A549 (cell line): ENCODE measurements around the gene MAP3K5. TPM values are rescaled to one million over a fixed set of nuclear protein-coding genes. Genes with fewer than 3 reads are reported as not detected.
A peak's percentile ranks its signal among the peaks of the same experiment; 100 is the strongest.

ENCODE experiments used
- ATAC-seq, 2 experiments: fragments of 200-7000 bp in 1 of 2; fragments of >200 bp in 1 of 2; cut with Nextera tagmentation in 1 of 2; cut with Tn5 transposase in 1 of 2; 3 replicates each; pipeline versions ENCODE4 v1.8.0 to v1.9.1; 2018 to 2020; ENCODE audit warnings: mild to moderate bottlenecking in 1 of 2, moderate library complexity in 1 of 2
- CTCF ChIA-PET: fragments of 300-600 bp; sonication (Branson Sonifier 250); formaldehyde crosslinking; extraction: SDS; loops from one replicate; lab custom pipeline; 2021; ENCODE audit warnings: antibody characterized with exemption, inconsistent platforms; lab: Yijun Ruan, JAX
- POLR2A ChIA-PET: fragments of 350-600 bp; formaldehyde crosslinking; extraction: SDS; loops from one replicate; lab custom pipeline; 2021; ENCODE audit warnings: antibody characterized with exemption, inconsistent platforms; lab: Yijun Ruan, JAX
- DNase-seq, 2 experiments: peaks; one replicate each; pipeline versions ENCODE4 v3.0.0 to v3.0.0-alpha.2; 2011 to 2016; ENCODE audit warnings: low read depth in 1 of 2, low spot score in 1 of 2
- FAIRE-seq: peaks from 2 replicates; lab custom pipeline; 2011; peaks lifted over from hg19 to GRCh38; lab: Jason Lieb, UNC
- H3K27ac ChIP-seq, 2 experiments: fragments of >200 bp; sonication (Bioruptor Twin); formaldehyde crosslinking; 3 replicates each; pipeline ENCODE4 v1.5.1; 2016 to 2017
- H3K4me1 ChIP-seq: fragments of >200 bp; sonication (Bioruptor Twin); formaldehyde crosslinking; 3 replicates; pipeline ENCODE4 v1.6.1; 2016
- H3K4me2 ChIP-seq: fragments of >200 bp; sonication (Bioruptor Twin); formaldehyde crosslinking; 3 replicates; pipeline ENCODE4 v1.6.1; 2016
- H3K4me3 ChIP-seq: fragments of >200 bp; sonication (Bioruptor Twin); formaldehyde crosslinking; 3 replicates; pipeline ENCODE4 v1.5.1; 2016
- H3K9me3 ChIP-seq: fragments of >200 bp; sonication (Bioruptor Twin); formaldehyde crosslinking; 3 replicates; pipeline ENCODE4 v1.6.1; 2016
- BHLHE40 ChIP-seq: IDR thresholded peaks from 2 replicates; pipeline ENCODE4 v1.6.1; 2012; ENCODE audit warnings: low read depth, low read length, inconsistent platforms
- CBX8 ChIP-seq: fragments of 200-600 bp; sonication (generic); IDR thresholded peaks from 2 replicates; pipeline ENCODE4 v1.6.1; 2016
- CHD2 ChIP-seq: fragments of 150-350 bp; IDR thresholded peaks from 2 replicates; pipeline ENCODE4 v1.6.1; 2014; ENCODE audit warnings: low read length; ENCODE audit not compliant: partially characterized antibody
- CHD4 ChIP-seq: fragments of 200-600 bp; sonication (generic); IDR thresholded peaks from 2 replicates; pipeline ENCODE4 v1.6.1; 2016; ENCODE audit warnings: antibody characterized with exemption, mild to moderate bottlenecking, borderline replicate concordance
- EP300 ChIP-seq, 2 experiments: fragments of >200 bp; sonication (Bioruptor Twin); formaldehyde crosslinking; IDR thresholded peaks; 2 replicates in 1 of 2; 3 replicates in 1 of 2; pipeline ENCODE4 v1.6.1; 2016 to 2017
- ESRRA ChIP-seq: fragments of 150-350 bp; IDR thresholded peaks from 2 replicates; pipeline ENCODE4 v1.6.1; 2014; ENCODE audit warnings: mild to moderate bottlenecking, low read length, borderline replicate concordance
- FOSL2 ChIP-seq, 2 experiments: fragments of 450-650 bp in 1 of 2; fragments of >200 bp in 1 of 2; sonication (Bioruptor Twin) in 1 of 2; formaldehyde crosslinking; IDR thresholded peaks; 2 replicates each; pipeline versions ENCODE4 v1.5.0 to v1.6.1; 2016 to 2020; ENCODE audit warnings: mild to moderate bottlenecking in 1 of 2, moderate library complexity in 1 of 2
- HDAC2 ChIP-seq: fragments of 200-600 bp; sonication (generic); IDR thresholded peaks from 2 replicates; pipeline ENCODE4 v1.6.1; 2016
- HOXA7 ChIP-seq: fragments of 250-450 bp; sonication (Bioruptor Pico); IDR thresholded peaks from 2 replicates; pipeline ENCODE4 v1.5.0; 2020; ENCODE audit warnings: mild to moderate bottlenecking, moderate library complexity
- KDM1A ChIP-seq: fragments of 200-600 bp; sonication (generic); IDR thresholded peaks from 2 replicates; pipeline ENCODE4 v1.6.1; 2016; ENCODE audit warnings: low read depth, mild to moderate bottlenecking
- KDM5A ChIP-seq: fragments of 200-600 bp; sonication (generic); IDR thresholded peaks from 2 replicates; pipeline ENCODE4 v1.6.1; 2016; ENCODE audit warnings: antibody characterized with exemption, mild to moderate bottlenecking
- MAFK ChIP-seq: fragments of 450-650 bp; IDR thresholded peaks from 2 replicates; pipeline ENCODE4 v1.6.1; 2014; ENCODE audit not compliant: partially characterized antibody
- MAZ ChIP-seq: fragments of 150-350 bp; IDR thresholded peaks from 2 replicates; pipeline ENCODE4 v1.6.1; 2014; ENCODE audit warnings: antibody characterized with exemption, low read depth, low read length, borderline replicate concordance
- NR3C1 ChIP-seq: fragments of >200 bp; sonication (Bioruptor Twin); formaldehyde crosslinking; IDR thresholded peaks from 3 replicates; pipeline ENCODE4 v1.6.1; 2017
- PHF8 ChIP-seq: fragments of 200-600 bp; sonication (generic); IDR thresholded peaks from 2 replicates; pipeline ENCODE4 v1.6.1; 2016; ENCODE audit warnings: low read depth, mild to moderate bottlenecking, antibody characterized with exemption, moderate library complexity, borderline replicate concordance
- SMC3 ChIP-seq: fragments of >200 bp; sonication (Bioruptor Twin); formaldehyde crosslinking; IDR thresholded peaks from 3 replicates; pipeline ENCODE4 v1.6.1; 2018; ENCODE audit warnings: inconsistent platforms
- ZFP36 ChIP-seq: fragments of 450-650 bp; IDR thresholded peaks from 2 replicates; pipeline ENCODE4 v1.6.1; 2014; ENCODE audit warnings: borderline replicate concordance; ENCODE audit not compliant: partially characterized antibody
- ZNF302 ChIP-seq: fragments of 250-450 bp; sonication (Bioruptor Pico); IDR thresholded peaks from 2 replicates; pipeline ENCODE4 v1.9.0; 2021; ENCODE audit warnings: inconsistent platforms, mild to moderate bottlenecking, moderate library complexity
- WGBS: methylation state at CpG from one replicate; pipeline ENCODE4 v1.1.6; 2017; ENCODE audit errors: missing lambda C conversion rate; 5-methylcytosine and 5-hydroxymethylcytosine counted together
- polyA plus RNA-seq, 4 experiments: library from polyadenylated mRNA; depleted of rRNA in 3 of 4; stranded (reverse); fragments of >200 nt; fragmentation: RNase III in 1 of 4; extraction: RNeasy Plus Mini Kit Qiagen cat#74134 plus additional on column Dnase treatment in 1 of 4; gene quantifications; 2 replicates in 3 of 4; 3 replicates in 1 of 4; pipeline ENCODE4 v1.2.3, GENCODE V29; 2011 to 2017
- TF ChIP-seq, protein P1 (sequence below): IDR thresholded peaks from 2 replicates; pipeline ENCODE4 v1.6.1; 2012
- TF ChIP-seq, protein P2 (sequence below): fragments of 250-450 bp; sonication (Bioruptor Pico); IDR thresholded peaks from 2 replicates; pipeline ENCODE4 v1.5.0; 2021; ENCODE audit warnings: mild to moderate bottlenecking, moderate library complexity, borderline replicate concordance
- TF ChIP-seq, protein P3 (sequence below): IDR thresholded peaks from 2 replicates; pipeline ENCODE4 v1.6.1; 2012; ENCODE audit warnings: low read depth, borderline replicate concordance
- TF ChIP-seq, protein P4 (sequence below): fragments of 250-450 bp; sonication (Bioruptor Pico); IDR thresholded peaks from 2 replicates; pipeline ENCODE4 v1.5.0; 2020; ENCODE audit warnings: low read depth, mild to moderate bottlenecking, moderate library complexity
- TF ChIP-seq, protein P5 (sequence below): fragments of 450-650 bp; IDR thresholded peaks from 2 replicates; pipeline ENCODE4 v1.6.1; 2014; ENCODE audit warnings: antibody characterized with exemption

MAP3K5 gene
- polyA plus RNA-seq, 2 of the 4 experiments (the other 2 are of a cell fraction): 2.1 to 4.1 TPM

DNA sequence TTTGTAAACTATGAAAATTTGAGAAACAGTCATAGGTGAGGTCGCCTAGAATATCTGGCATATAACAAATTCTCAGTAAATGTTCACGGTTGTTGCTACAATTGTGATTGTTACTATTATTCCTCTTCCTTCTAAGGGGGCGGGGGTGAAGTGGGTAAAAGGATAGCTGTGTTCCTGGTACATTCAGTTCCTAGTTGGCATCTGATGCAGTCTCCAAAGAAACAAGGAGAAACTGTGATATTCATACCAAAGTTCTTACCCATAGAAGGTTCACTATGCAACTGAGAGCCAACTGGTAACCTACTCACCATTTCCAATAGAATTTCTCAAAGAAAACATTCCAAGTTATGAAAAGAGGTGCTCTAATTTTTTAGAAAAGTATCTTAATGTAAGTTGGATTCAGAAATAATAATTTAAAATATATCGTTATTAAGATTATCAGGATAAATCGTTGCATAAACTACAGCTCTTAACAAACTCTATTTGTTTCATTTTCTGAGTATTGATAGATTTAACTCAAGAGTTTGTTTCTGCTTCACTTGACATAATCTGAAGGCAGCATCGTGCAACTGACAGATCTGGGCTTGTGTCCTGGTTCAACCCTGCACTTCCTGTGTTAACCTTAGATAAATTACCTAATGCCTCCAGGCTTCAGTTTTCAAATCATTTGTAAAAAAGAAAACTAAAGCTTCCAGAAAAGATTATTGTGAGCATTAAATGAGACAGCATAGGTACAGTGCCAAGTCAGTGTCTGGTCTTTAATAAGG is 228.7 kb downstream of the MAP3K5 start:
- CTCF ChIA-PET: interaction anchor here (1.5 to 1.7 kb wide), 4 partner anchors 8 to 13 kb away, joined by 3 to 7 read pairs (median 4); partner anchors contain the start of gene MAP7

DNA sequence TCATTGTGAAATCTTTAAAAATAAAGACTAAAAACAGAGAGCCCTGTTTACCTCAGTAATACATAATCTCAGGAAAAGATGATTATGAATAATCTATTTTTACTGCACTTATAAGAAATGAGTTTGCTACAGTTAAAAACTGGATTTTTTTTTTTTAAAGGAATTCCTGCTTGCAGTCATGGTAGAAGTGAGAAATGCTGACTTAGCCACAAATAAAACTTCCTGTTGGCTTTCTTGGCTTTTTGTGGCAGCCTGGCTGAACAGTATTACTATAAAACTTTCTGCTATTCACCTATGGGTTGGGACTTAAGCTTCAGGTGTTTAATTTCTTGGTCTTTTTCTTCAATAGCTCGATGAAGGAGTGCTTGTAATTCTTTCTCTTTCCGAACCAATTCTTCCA is 230.1 kb downstream of the MAP3K5 start:
- ChIA-PET CTCF (interaction anchor here (1.6 to 2.1 kb wide), 3 partner anchors 10 to 15 kb away, joined by 3 to 5 read pairs (median 4); no protein-coding TSS in a partner anchor), POLR2A (no interaction called here)
- no peak for ATAC-seq

More for the DNA sequence above, 228.7 kb downstream of the MAP3K5 start:
- Histone ChIP-seq H3K9me3 (no peaks in the 10 kb centered on the region), H3K27ac (no peak overlapping the region; a peak in 1 of 6 replicates), H3K4me3 (no peak overlapping the region), H3K4me2 (no peak overlapping the region)
- WGBS: 80% methylated on average over 6 of the region's 6 CpGs
- no peak for ATAC-seq
- POLR2A ChIA-PET: no interaction called here
- DNase-seq: no peak
- TF ChIP-seq ZNF302 (CRISPR knock-in tag) (no peak), BHLHE40 (no peak), KDM1A (no peak), KDM5A (no peak), CHD4 (no peak), MAZ (no peak), CHD2 (no peak), ESRRA (no peak), EP300 (IDR thresholded peaks at IDR 0.05) (no peak), FOSL2 (IDR thresholded peaks at IDR 0.05) (no peak), FOSL2 (CRISPR knock-in tag; IDR thresholded peaks at IDR 0.05) (no peak), SMC3 (no peak), CBX8 (no peak), PHF8 (no peak), HDAC2 (no peak), ZFP36 (no peak)
- TF ChIP-seq, protein P1, sequence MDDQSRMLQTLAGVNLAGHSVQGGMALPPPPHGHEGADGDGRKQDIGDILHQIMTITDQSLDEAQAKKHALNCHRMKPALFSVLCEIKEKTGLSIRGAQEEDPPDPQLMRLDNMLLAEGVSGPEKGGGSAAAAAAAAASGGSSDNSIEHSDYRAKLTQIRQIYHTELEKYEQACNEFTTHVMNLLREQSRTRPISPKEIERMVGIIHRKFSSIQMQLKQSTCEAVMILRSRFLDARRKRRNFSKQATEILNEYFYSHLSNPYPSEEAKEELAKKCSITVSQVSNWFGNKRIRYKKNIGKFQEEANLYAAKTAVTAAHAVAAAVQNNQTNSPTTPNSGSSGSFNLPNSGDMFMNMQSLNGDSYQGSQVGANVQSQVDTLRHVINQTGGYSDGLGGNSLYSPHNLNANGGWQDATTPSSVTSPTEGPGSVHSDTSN: no peak
- TF ChIP-seq, protein P2, sequence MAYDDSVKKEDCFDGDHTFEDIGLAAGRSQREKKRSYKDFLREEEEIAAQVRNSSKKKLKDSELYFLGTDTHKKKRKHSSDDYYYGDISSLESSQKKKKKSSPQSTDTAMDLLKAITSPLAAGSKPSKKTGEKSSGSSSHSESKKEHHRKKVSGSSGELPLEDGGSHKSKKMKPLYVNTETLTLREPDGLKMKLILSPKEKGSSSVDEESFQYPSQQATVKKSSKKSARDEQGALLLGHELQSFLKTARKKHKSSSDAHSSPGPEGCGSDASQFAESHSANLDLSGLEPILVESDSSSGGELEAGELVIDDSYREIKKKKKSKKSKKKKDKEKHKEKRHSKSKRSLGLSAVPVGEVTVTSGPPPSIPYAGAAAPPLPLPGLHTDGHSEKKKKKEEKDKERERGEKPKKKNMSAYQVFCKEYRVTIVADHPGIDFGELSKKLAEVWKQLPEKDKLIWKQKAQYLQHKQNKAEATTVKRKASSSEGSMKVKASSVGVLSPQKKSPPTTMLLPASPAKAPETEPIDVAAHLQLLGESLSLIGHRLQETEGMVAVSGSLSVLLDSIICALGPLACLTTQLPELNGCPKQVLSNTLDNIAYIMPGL (CRISPR knock-in tag): no peak
- TF ChIP-seq, protein P3, sequence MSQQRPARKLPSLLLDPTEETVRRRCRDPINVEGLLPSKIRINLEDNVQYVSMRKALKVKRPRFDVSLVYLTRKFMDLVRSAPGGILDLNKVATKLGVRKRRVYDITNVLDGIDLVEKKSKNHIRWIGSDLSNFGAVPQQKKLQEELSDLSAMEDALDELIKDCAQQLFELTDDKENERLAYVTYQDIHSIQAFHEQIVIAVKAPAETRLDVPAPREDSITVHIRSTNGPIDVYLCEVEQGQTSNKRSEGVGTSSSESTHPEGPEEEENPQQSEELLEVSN: no peak
- TF ChIP-seq, protein P4, sequence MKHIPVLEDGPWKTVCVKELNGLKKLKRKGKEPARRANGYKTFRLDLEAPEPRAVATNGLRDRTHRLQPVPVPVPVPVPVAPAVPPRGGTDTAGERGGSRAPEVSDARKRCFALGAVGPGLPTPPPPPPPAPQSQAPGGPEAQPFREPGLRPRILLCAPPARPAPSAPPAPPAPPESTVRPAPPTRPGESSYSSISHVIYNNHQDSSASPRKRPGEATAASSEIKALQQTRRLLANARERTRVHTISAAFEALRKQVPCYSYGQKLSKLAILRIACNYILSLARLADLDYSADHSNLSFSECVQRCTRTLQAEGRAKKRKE (CRISPR knock-in tag): no peak
- TF ChIP-seq, protein P5, sequence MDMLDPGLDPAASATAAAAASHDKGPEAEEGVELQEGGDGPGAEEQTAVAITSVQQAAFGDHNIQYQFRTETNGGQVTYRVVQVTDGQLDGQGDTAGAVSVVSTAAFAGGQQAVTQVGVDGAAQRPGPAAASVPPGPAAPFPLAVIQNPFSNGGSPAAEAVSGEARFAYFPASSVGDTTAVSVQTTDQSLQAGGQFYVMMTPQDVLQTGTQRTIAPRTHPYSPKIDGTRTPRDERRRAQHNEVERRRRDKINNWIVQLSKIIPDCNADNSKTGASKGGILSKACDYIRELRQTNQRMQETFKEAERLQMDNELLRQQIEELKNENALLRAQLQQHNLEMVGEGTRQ: no peak
- TF ChIP-seq, all 56 proteins: peak for 0
- H3K4me1 ChIP-seq: 0 out of 3 replicates have a peak, but pooled peaks cover 4% of the 10 kb centered on the region
- FAIRE-seq: no peak

More for the DNA sequence above, 230.1 kb downstream of the MAP3K5 start:
- no peak for DNase-seq
- Histone ChIP-seq H3K4me3 (no peak overlapping the region), H3K27ac (no peak overlapping the region), H3K4me1 (no peaks in the 10 kb centered on the region), H3K4me2 (no peak overlapping the region), H3K9me3 (no peaks in the 10 kb centered on the region)
- WGBS: 79% methylated on average over 2 of the region's 2 CpGs
- no peak for FAIRE-seq
- TF ChIP-seq MAFK (peak; percentile 21), BHLHE40 (no peak), HOXA7 (CRISPR knock-in tag) (no peak), NR3C1 (no peak)
